Adrenal gland (tissue), 12 donors: ENCODE measurements around the gene SDF4. TPM values are rescaled to one million over a fixed set of nuclear protein-coding genes. Genes with fewer than 3 reads are reported as not detected.

ENCODE experiments used
- DNase-seq, 7 donors: peaks; one replicate each; pipeline ENCODE4 v3.0.0-alpha.2; 2019 to 2020
- H3K27ac ChIP-seq, 5 donors: fragments of 200-600 bp; sonication (generic) in 4 of 5; 1 replicate in 3 of 5; 2 replicates in 2 of 5; pipeline versions ENCODE4 v1.5.1 to v1.8.0; 2016 to 2020; ENCODE audit warnings: mild to moderate bottlenecking in 1 of 5
- H3K27me3 ChIP-seq: fragments of 200-600 bp; 2 replicates; pipeline ENCODE4 v1.8.0; 2021
- H3K36me3 ChIP-seq, 2 donors: fragments of 200-600 bp; replicated peaks in 1 of 2; 1 replicate in 1 of 2; 2 replicates in 1 of 2; pipeline versions ENCODE4 v1.5.1 to v1.8.0; 2018 to 2022
- H3K4me1 ChIP-seq, 2 donors: fragments of 200-600 bp; replicated peaks in 1 of 2; 1 replicate in 1 of 2; 2 replicates in 1 of 2; pipeline versions ENCODE4 v1.5.1 to v1.8.0; 2018 to 2021
- H3K4me3 ChIP-seq, 4 donors: fragments of 200-600 bp; sonication (generic) in 3 of 4; one replicate each; pipeline ENCODE4 v1.5.1; 2016 to 2018
- H3K9me3 ChIP-seq, 3 donors: fragments of 200-600 bp; sonication (generic) in 1 of 3; replicated peaks in 1 of 3; 1 replicate in 2 of 3; 2 replicates in 1 of 3; pipeline versions ENCODE4 v1.5.1 to v1.8.0; 2016 to 2021
- POLR2A ChIP-seq, 2 donors: fragments of 450-650 bp; IDR thresholded peaks; one replicate each; pipeline ENCODE4 v1.6.1; 2017; ENCODE audit warnings: antibody characterized with exemption in 2 of 2, mild to moderate bottlenecking in 2 of 2, moderate library complexity in 1 of 2
- WGBS, 4 donors: extraction: QIAGEN DNeasy Blood & Tissue Kit in 2 of 4; methylation state at CpG; one replicate each; pipeline versions ENCODE4 v1.1.5 to v1.1.7; 2013 to 2017; 5-methylcytosine and 5-hydroxymethylcytosine counted together
- intact Hi-C, 2 donors: fragments of 100-400 bp; cut with DNase I; formaldehyde crosslinking; loops; one replicate each; pipeline versions ENCODE4 v1.14.1 to v1.15.0; 2022 to 2023
- polyA plus RNA-seq, 3 donors: library from polyadenylated mRNA; stranded (reverse); fragments of 200-250 nt in 2 of 3; fragments of 350-450 nt in 1 of 3; fragmentation: Illumina TruSeq in 1 of 3; extraction: RNeasy Lipid Tissue Mini Kit (QIAGEN cat#74804) in 1 of 3; gene quantifications; one replicate each; pipeline ENCODE4 v1.2.3, GENCODE V29; 2013 to 2014
- total RNA-seq, 9 donors: library from RNA; depleted of rRNA in 4 of 9; stranded (reverse); fragments of >200 nt in 4 of 9; fragments of 120-200 nt in 1 of 9; fragmentation: NEBNext Ultra II Directional in 1 of 9; extraction: Animal tissue kit (Norgen Biotek cat#: 25700) in 1 of 9; gene quantifications; one replicate each; pipeline versions ENCODE4 v1.1.0 to v1.2.4, GENCODE V29; 2013 to 2023
- TF ChIP-seq, protein P1 (sequence below), 6 experiments: fragments of 450-650 bp in 4 of 6; fragments of 200-600 bp in 2 of 6; sonication (generic) in 1 of 6; IDR thresholded peaks; 1 replicate in 5 of 6; 2 replicates in 1 of 6; pipeline versions ENCODE4 v1.5.1 to v1.8.0; 2016 to 2021; ENCODE audit warnings: antibody characterized with exemption in 6 of 6, mild to moderate bottlenecking in 2 of 6, moderate library complexity in 1 of 6
- donor health status: healthy with polysubstance abuse.
- donor health status: Bipolar disorder and iron deficiency.
- donor health status: DM: yes; HTN: yes; CAD: no.
- donor health status: DM: no; HTN: no; CAD: no.
- donor health status: DM: no; HTN: no; CAD: no.
- donor health status: DM: yes; HTN: yes; CAD: no.

The SDF4 gene
- total and polyA plus RNA-seq, 12 donors: 49.4 to 221 (median 142) TPM

DNA sequence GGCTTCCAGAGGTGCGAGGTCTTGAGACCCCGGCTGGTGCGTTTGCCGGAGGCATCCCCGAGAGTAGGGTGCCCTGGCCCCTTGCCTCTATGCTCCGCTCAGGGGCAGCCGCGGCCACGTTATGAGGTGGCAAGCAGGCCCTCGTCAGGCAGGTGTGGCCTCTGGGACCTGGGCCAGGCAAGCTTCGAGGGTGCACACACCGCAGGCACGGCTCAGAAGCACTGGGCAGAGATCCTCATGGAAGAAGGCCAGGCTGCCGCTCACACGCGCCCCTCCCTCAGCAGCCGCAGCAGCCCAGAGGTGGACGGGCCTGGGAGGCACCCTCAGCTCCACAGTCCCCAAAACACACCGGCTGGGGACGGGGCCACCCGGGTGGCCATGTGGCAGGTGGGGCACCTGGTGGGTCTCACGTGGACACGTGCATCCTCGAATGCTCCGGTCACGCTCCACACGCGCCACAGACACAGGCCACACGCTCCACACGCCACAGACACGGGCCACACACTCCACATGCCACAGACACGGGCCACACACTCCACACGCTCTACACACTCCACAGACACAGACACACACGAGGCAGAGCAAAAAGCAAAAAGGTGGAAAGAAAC lies 6.5 kb downstream of the SDF4 start:
- intact Hi-C loops: no loop called here
- TF ChIP-seq, protein P1, sequence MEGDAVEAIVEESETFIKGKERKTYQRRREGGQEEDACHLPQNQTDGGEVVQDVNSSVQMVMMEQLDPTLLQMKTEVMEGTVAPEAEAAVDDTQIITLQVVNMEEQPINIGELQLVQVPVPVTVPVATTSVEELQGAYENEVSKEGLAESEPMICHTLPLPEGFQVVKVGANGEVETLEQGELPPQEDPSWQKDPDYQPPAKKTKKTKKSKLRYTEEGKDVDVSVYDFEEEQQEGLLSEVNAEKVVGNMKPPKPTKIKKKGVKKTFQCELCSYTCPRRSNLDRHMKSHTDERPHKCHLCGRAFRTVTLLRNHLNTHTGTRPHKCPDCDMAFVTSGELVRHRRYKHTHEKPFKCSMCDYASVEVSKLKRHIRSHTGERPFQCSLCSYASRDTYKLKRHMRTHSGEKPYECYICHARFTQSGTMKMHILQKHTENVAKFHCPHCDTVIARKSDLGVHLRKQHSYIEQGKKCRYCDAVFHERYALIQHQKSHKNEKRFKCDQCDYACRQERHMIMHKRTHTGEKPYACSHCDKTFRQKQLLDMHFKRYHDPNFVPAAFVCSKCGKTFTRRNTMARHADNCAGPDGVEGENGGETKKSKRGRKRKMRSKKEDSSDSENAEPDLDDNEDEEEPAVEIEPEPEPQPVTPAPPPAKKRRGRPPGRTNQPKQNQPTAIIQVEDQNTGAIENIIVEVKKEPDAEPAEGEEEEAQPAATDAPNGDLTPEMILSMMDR (IDR thresholded peaks at IDR 0.05): no peak
- TF ChIP-seq POLR2A (IDR thresholded peaks at IDR 0.05): no peak

DNA sequence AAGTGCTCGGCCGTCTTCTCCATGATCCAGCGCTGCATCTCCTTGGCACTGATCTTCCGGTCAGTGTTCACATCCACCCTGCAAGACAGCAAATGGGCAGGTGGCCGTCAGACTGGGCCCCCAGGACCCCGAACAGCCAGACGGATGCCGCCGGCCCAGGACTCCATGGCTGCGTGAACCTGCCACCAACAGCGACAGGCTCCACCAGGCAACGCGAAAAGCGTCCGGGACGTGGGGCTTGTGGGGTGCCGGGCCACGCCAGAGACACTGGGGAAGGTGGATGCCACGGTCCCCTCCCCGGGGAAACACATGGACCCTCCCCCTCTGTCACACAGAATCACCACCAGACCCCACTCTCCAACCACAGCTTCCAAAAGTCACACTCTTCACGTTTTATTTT lies 7.9 kb downstream of the SDF4 start:
- H3K27me3 ChIP-seq: no peaks in the 10 kb centered on the region
- no peak for DNase-seq
- intact Hi-C loops: no loop called here
- no peaks in the 10 kb centered on the region for H3K9me3 ChIP-seq
- 90 to 95% (median 92%) methylated on average over 9 to 21 of the region's 21 CpGs for whole genome bisulfite sequencing, 4 donors
- no peak overlapping the region for H3K4me3 ChIP-seq
- peaks cover 0 to 80% of the 10 kb centered on the region in 2 donors for H3K36me3 ChIP-seq
- no peak overlapping the region for H3K27ac ChIP-seq
- H3K4me1 ChIP-seq: peaks cover 4 to 8% of the 10 kb centered on the region in 2 donors
- TF ChIP-seq, protein P1 (IDR thresholded peaks at IDR 0.05): no peak
- no peak for TF ChIP-seq POLR2A (IDR thresholded peaks at IDR 0.05)

More for the DNA sequence above, 6.5 kb downstream of the SDF4 start:
- DNase-seq: no peak
- Histone ChIP-seq H3K9me3 (no peaks in the 10 kb centered on the region), H3K27ac (no peak overlapping the region), H3K27me3 (no peaks in the 10 kb centered on the region), H3K36me3 (peaks cover 0 to 73% of the 10 kb centered on the region in 2 donors), H3K4me1 (peaks cover 12 to 20% of the 10 kb centered on the region in 2 donors), H3K4me3 (no peak overlapping the region)
- WGBS, 4 donors: 91 to 98% (median 92%) methylated on average over 16 to 34 of the region's 34 CpGs

DNA sequence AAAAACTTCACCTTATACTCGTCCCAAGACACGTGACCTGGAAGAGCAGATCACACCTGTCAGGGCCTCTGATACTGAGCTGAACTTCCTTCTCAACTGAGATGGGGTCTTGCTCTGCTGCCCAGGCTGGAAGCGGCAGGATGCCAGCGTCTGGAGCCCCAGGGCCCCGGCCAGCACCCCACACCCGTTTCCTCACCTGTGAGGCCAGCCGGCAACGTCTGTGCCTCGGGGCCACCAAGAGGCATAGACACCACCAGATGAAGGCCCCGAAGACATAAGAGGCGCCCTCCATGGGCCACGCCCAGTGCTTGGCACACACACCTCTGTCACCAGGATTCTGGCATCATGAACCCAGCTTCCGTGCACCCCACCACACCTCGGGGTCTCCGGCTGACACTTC lies 8.5 kb downstream of the SDF4 start:
- 93 to 97% (median 96%) methylated on average over 7 to 15 of the region's 15 CpGs for WGBS, 4 donors
- Histone ChIP-seq H3K4me1 (peaks cover 4 to 8% of the 10 kb centered on the region in 2 donors), H3K4me3 (no peak overlapping the region), H3K9me3 (no peaks in the 10 kb centered on the region), H3K36me3 (peaks cover 0 to 79% of the 10 kb centered on the region in 2 donors), H3K27ac (no peak overlapping the region), H3K27me3 (no peaks in the 10 kb centered on the region)
- intact Hi-C loops: no loop called here
- no peak for DNase-seq
- TF ChIP-seq POLR2A (IDR thresholded peaks at IDR 0.05): no peak
- TF ChIP-seq, protein P1 (IDR thresholded peaks at IDR 0.05): no peak

DNA sequence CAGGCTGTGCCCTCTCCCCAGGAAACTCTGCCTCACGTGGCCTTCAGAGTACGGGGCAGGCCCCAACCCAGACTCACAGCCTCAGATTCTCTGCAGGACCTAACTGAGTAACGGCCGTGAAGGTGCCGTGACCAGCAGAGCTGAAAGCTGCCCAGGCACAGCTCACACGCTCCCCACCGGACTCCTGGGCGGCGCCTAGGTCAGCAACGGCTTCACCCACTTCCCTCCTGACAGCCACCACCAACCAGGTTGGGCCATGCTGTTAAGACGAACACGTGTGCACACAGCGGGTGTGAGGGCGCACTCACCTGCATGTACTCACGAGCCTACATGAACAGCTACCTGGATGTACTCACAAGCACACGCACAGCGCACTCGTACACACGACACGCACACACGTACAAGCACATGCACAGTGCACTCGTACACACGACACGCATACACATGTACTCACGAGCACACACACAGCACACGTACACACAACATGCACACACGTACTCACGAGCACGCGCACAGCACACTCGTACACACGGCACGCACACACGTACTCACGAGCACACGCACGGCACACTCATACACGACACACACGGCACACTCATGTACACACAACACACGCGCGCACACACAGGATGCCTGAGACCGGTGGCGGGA lies 9.1 kb downstream of the SDF4 start:
- WGBS, 4 donors: 90 to 96% (median 93%) methylated on average over 34 to 44 of the region's 44 CpGs
- no peak overlapping the region for H3K27ac ChIP-seq
- peaks cover 4 to 8% of the 10 kb centered on the region in 2 donors for H3K4me1 ChIP-seq
- no peak for DNase-seq
- H3K4me3 ChIP-seq: no peak overlapping the region
- H3K27me3 ChIP-seq: no peaks in the 10 kb centered on the region
- peaks cover 0 to 79% of the 10 kb centered on the region in 2 donors for H3K36me3 ChIP-seq
- no peaks in the 10 kb centered on the region for H3K9me3 ChIP-seq
- intact Hi-C loops: no loop called here
- TF ChIP-seq, protein P1 (IDR thresholded peaks at IDR 0.05): no peak
- TF ChIP-seq POLR2A (IDR thresholded peaks at IDR 0.05): no peak
